OCI-LY1 (cell line): Measurements from ENCODE around the gene TBCD.

Experiments used
- EZH2 ChIP-seq: fragments of 200-600 bp; sonication (generic), shearing (Covaris generic); IDR thresholded peaks from 2 replicates; pipeline ENCODE4 v1.8.0; 2017; ENCODE audit warnings: borderline replicate concordance, mixed run types, mild to moderate bottlenecking, antibody characterized with exemption, low read length, moderate library complexity, mixed read lengths
- TF ChIP-seq, protein P1 (sequence below): fragments of 200-600 bp; sonication (generic), shearing (Covaris generic); IDR thresholded peaks from 2 replicates; pipeline ENCODE4 v1.5.1; 2017; ENCODE audit warnings: mild to moderate bottlenecking, antibody characterized with exemption, low read length, moderate library complexity, mixed read lengths

DNA sequence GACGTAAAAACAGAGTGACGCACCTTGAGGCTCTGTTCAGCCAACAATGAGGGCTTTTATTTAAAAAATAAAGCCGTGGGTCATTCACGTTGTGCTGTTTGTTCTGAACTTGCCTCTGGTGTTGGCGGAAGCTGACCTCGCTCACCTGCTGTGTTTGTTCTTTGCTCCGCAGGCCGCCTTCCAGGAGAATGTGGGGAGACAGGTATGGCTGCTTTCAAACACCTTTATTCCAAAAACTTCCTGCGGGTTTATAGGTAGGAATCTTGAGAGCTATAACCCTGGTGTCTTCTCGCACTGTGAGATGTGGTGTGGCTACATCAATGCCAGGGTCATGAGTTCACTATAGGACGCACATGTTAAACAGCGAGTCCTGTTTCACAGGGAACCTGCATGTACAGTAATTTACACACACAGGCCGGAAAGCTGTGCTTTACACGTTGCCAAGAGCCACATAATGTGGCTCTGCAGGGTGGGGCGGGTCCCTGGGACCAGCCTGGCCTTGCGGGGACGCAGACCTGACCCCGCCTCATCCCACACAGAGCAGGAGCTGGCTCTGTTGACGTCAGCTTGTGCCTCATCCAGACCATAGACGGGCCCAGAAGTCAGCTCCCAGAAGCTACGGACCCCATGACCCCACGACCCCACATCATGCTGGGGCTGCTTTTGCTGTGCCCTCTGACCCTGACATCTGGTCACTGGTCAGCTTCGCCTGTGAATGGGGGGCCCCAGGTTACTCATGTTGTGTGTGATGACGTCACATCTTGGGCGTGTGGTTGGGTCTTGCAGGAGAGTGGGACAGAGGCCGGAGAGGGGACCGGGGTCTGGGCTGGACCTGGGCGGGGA is 137.9 kb downstream of the TBCD start:
- TF ChIP-seq, protein P1, sequence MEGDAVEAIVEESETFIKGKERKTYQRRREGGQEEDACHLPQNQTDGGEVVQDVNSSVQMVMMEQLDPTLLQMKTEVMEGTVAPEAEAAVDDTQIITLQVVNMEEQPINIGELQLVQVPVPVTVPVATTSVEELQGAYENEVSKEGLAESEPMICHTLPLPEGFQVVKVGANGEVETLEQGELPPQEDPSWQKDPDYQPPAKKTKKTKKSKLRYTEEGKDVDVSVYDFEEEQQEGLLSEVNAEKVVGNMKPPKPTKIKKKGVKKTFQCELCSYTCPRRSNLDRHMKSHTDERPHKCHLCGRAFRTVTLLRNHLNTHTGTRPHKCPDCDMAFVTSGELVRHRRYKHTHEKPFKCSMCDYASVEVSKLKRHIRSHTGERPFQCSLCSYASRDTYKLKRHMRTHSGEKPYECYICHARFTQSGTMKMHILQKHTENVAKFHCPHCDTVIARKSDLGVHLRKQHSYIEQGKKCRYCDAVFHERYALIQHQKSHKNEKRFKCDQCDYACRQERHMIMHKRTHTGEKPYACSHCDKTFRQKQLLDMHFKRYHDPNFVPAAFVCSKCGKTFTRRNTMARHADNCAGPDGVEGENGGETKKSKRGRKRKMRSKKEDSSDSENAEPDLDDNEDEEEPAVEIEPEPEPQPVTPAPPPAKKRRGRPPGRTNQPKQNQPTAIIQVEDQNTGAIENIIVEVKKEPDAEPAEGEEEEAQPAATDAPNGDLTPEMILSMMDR, result no peak
- no peak for TF ChIP-seq EZH2
